Chondrocyte (in vitro differentiated cells): Measurements from ENCODE around the gene DNAJC7. TPM values are rescaled to one million over a fixed set of nuclear protein-coding genes. Genes with fewer than 3 reads are reported as not detected.

Experiments used
- DNase-seq: peaks from one replicate; pipeline ENCODE4 v3.0.0; 2021; ENCODE audit warnings: mixed read lengths, low spot score
- H3K27ac Mint-ChIP-seq: one replicate; pipeline ENCODE4 v1.8.0; 2021; ENCODE audit warnings: mild to moderate bottlenecking, moderate library complexity, mixed read lengths; ENCODE audit not compliant: unreplicated experiment
- H3K27me3 Mint-ChIP-seq: 2 replicates; pipeline ENCODE4 v1.8.0; 2021; ENCODE audit warnings: low read depth, mixed read lengths
- H3K36me3 Mint-ChIP-seq: 2 replicates; pipeline ENCODE4 v1.8.0; 2021; ENCODE audit warnings: low read depth, mixed read lengths
- H3K4me1 Mint-ChIP-seq: 2 replicates; pipeline ENCODE4 v1.8.0; 2021; ENCODE audit warnings: low read depth, mild to moderate bottlenecking, mixed read lengths
- H3K4me3 Mint-ChIP-seq: one replicate; pipeline ENCODE4 v1.8.0; 2021; ENCODE audit warnings: mild to moderate bottlenecking, moderate library complexity, mixed read lengths; ENCODE audit not compliant: unreplicated experiment
- H3K9me3 Mint-ChIP-seq: 2 replicates; pipeline ENCODE4 v1.8.0; 2021; ENCODE audit warnings: low read depth, mixed read lengths
- total RNA-seq: library from RNA; stranded (reverse); gene quantifications from 3 replicates; pipeline ENCODE4 v1.2.1, GENCODE V29; 2021
- TF ChIP-seq, protein P1 (sequence below): fragments of 200-600 bp; sonication (generic); IDR thresholded peaks from 2 replicates; pipeline ENCODE4 v1.5.0; 2021; ENCODE audit warnings: antibody characterized with exemption, mild to moderate bottlenecking, moderate library complexity

DNAJC7 gene
- total RNA-seq, 1 donor from 2014 or later: 51.2 TPM

DNA sequence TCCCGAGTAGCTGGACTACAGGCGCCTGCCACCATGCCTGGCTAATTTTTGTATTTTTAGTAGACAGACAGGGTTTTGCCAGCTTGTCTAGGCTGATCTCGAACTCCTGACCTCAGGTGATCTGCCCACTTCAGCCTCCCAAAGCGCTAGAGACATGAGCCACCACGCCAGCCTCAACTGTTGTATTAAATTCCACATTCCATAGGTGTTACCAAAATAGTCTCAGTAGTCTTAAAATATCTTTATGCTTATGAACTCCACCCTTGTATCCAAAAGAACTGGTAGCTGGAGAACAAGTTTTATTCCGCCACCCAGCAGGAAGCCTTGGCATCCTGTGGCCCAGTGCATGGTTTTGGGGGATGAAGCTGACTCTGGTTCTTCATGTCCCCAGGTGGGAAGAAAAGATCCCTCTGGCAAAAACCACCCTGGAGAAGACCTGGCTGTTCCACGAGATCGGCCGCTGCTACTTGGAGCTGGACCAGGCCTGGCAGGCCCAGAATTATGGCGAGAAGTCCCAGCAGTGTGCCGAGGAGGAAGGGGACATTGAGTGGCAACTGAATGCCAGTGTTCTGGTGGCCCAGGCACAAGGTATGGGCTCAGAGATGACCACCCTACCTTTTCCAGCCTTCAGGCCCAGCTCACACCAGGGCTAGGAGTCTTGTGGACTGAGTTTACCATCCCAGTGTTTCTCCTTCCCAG is 68.3 kb downstream of the DNAJC7 start:
- no peak for DNase-seq
- no peak overlapping the region for H3K4me3 Mint-ChIP-seq
- TF ChIP-seq, protein P1, sequence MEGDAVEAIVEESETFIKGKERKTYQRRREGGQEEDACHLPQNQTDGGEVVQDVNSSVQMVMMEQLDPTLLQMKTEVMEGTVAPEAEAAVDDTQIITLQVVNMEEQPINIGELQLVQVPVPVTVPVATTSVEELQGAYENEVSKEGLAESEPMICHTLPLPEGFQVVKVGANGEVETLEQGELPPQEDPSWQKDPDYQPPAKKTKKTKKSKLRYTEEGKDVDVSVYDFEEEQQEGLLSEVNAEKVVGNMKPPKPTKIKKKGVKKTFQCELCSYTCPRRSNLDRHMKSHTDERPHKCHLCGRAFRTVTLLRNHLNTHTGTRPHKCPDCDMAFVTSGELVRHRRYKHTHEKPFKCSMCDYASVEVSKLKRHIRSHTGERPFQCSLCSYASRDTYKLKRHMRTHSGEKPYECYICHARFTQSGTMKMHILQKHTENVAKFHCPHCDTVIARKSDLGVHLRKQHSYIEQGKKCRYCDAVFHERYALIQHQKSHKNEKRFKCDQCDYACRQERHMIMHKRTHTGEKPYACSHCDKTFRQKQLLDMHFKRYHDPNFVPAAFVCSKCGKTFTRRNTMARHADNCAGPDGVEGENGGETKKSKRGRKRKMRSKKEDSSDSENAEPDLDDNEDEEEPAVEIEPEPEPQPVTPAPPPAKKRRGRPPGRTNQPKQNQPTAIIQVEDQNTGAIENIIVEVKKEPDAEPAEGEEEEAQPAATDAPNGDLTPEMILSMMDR: no peak
- no peaks in the 10 kb centered on the region for H3K36me3 Mint-ChIP-seq
- H3K27ac Mint-ChIP-seq: no peak overlapping the region
- H3K4me1 Mint-ChIP-seq: no peaks in the 10 kb centered on the region
- H3K9me3 Mint-ChIP-seq: no peaks in the 10 kb centered on the region
- H3K27me3 Mint-ChIP-seq: no peaks in the 10 kb centered on the region

DNA sequence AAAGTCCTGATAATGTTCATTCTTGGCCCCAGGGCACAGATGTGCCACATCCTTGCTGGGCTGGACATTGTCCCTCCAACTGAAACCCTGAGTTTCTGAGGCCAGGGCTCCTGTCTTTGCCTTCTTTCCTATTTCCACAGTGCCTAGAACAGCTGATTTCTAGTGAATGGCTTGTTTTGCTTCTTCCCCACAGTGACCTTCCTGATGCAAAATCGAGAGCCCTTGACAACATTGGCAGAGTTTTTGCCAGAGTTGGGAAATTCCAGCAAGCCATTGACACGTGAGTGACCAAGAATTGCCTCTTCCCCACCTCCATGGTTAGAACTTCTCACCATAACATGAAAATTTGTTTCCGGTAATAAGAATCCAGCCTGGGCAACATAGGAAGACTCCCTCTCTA is 72.3 kb downstream of the DNAJC7 start:
- no peaks in the 10 kb centered on the region for H3K36me3 Mint-ChIP-seq
- H3K4me1 Mint-ChIP-seq: no peaks in the 10 kb centered on the region
- TF ChIP-seq, protein P1: no peak
- no peak overlapping the region for H3K4me3 Mint-ChIP-seq
- no peaks in the 10 kb centered on the region for H3K9me3 Mint-ChIP-seq
- DNase-seq: no peak
- no peak overlapping the region for H3K27ac Mint-ChIP-seq
- H3K27me3 Mint-ChIP-seq: no peaks in the 10 kb centered on the region

DNA sequence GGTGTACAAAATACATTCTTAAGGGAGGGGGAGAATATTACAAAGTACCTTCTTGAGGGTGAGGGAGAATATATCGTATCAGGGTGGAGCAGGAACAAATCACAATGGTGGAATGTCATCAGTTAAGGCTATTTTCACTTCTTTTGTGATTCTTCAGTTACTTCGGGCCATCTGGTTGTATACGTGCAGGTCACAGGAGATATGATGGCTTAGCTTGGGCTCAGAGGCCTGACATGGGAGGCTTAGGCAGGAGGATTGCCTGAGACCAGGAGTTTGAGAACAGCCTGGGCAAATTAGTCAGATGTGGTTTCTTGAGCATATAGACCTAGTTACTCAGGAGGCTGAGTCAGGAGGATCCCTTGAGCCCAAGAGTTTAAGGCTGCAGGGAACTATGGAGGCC is 73.7 kb downstream of the DNAJC7 start:
- TF ChIP-seq, protein P1: no peak
- no peaks in the 10 kb centered on the region for H3K9me3 Mint-ChIP-seq
- no peaks in the 10 kb centered on the region for H3K36me3 Mint-ChIP-seq
- H3K4me3 Mint-ChIP-seq: no peak overlapping the region
- no peaks in the 10 kb centered on the region for H3K4me1 Mint-ChIP-seq
- no peak for DNase-seq
- no peak overlapping the region for H3K27ac Mint-ChIP-seq
- H3K27me3 Mint-ChIP-seq: no peaks in the 10 kb centered on the region

DNA sequence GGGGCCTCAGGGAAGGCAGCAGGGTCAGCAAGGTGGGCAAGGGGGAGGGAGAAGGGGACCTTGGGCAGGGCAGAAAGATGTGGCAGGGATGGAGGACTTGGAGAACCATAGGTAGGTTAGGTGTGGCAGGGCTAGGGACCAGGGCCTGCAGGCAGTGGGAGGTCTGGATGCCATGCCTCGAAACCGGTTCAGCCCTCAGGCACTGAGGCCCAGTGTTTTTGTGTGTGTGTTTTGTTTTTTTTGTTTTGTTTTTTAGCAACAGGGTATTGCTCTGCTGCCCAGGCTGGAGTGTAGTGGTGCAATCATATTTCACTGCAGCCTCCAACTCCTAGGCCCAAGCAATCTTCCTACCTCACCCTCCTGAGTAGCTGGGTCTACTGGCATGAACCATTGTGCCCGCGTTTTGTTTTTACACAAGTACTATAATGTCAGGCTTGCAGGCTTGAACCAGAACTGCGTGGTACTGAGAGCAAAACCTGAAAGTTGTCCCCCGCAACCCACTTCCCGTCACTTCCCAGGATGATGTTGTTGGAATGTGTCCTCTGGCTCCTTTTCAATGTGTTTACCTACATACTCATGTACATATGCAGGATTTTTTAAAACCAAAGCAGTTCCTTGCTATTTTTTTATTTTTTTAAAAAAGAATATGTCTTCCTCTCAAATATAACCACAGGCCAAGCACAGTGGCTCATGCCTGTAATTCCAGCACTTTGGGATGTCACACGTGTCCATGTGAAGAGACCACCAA is 74.4 kb downstream of the DNAJC7 start:
- TF ChIP-seq, protein P1: no peak
- no peak overlapping the region for H3K4me3 Mint-ChIP-seq
- H3K36me3 Mint-ChIP-seq: no peaks in the 10 kb centered on the region
- no peak for DNase-seq
- H3K4me1 Mint-ChIP-seq: no peaks in the 10 kb centered on the region
- no peak overlapping the region for H3K27ac Mint-ChIP-seq
- no peaks in the 10 kb centered on the region for H3K9me3 Mint-ChIP-seq
- no peaks in the 10 kb centered on the region for H3K27me3 Mint-ChIP-seq

DNA sequence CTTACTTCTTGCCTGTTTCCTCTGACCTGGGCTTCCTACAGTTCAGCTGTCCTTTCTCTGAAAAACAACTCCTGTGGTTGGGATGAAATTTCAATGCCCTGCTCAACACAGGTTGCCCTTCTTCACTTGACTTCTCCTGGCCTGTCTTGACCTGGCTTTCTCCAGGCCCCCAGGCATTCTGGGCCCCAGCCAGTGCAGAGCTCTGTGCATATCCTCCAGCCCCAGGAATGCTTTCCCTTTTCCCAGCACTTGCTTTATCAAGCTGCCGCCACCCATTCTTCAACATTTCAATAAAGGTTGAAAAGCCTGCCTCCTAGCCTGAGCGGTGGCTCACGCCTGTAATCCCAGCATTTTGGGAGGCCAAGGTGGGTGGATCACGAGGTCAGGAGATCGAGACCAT is 76.1 kb downstream of the DNAJC7 start:
- TF ChIP-seq, protein P1: no peak
- DNase-seq: no peak
- no peaks in the 10 kb centered on the region for H3K4me1 Mint-ChIP-seq
- H3K9me3 Mint-ChIP-seq: no peaks in the 10 kb centered on the region
- H3K36me3 Mint-ChIP-seq: no peaks in the 10 kb centered on the region
- no peak overlapping the region for H3K27ac Mint-ChIP-seq
- H3K27me3 Mint-ChIP-seq: no peaks in the 10 kb centered on the region
- no peak overlapping the region for H3K4me3 Mint-ChIP-seq
